Measurements from ENCODE around the gene P2RY8. TPM values are rescaled to one million over a fixed set of nuclear protein-coding genes. Genes with fewer than 3 reads are reported as not detected.

The P2RY8 gene
- total RNA-seq, 1 experiment from 2014 or later, result 0.44 TPM

DNA sequence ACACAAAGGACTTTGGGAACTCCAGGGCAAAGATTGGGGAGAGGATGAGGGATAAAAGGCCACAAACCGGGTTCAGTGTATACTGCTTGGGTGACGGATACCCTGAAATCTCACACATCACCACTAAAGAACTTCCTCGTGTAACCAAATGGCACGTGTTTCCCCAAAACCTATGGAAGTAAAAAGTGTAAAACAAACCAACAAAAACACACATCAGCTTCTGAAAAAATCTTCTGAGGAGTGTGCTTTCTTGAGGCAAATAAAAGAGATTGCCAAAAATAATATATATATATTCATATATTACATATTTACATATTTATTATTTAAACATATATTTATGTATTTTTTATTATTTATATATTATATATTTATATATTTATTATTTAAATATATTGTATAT, 3.9 kb downstream of the P2RY8 start:
- no TSS peak for BruUV-seq (replicated peaks)

DNA sequence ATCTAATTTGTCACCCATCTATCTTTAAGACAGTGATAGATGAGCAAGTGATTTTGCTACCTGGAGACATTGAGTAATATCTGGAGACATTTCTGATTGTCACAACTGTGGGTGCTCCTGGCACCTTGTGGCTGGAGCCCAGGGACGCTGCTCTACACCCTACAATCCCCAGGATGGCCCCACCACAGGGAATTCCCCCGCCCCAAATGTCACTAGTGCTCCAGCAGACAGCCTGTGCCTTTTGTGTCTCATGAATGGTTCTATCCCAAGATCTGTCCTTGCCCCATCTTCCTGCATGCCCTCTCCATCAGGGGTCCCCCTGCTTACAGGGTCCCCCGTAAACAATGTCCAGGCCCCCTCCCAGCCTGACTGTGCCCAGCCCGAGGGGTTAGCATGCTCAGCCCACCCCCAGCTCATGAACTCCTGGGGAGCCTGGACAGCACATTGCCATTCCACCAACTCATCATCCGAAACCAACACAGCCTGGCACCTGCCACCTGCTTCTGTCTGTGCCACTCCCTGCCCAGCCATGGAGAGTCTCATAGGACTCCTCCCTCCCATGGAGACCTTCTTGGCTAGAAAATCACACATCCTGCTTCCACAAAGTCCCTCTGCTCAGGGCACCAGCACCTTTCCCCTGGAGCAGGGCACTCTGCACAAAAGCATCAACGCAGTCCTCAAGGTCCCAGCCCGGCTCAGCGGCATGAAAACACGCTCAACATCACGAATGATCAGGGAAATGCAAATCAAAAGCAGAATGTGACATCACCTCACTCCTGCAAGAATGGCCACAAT, 5.7 kb downstream of the P2RY8 start:
- intact Hi-C loops (cut with micrococcal nuclease), result no loop called here
- no peak for DNase-seq (ENCODE audit: low read depth, low spot score)
- BruUV-seq (replicated peaks), result no TSS peak
- H3K9me2 ChIP-seq (ENCODE audit: insufficient read depth), result no peaks in the 10 kb centered on the region
- no peaks in the 10 kb centered on the region for H3K4me1 ChIP-seq (ENCODE audit: control insufficient read depth in 1 of 2, insufficient read depth in 2 of 2, low read length in 2 of 2)
- H3K27me3 ChIP-seq (ENCODE audit: insufficient read depth, low read length), result peaks cover 8% of the 10 kb centered on the region
- no peak overlapping the region for H3K4me3 ChIP-seq (replicated peaks in 1 of 2; ENCODE audit: low read depth in 1 of 2, low read length in 2 of 2)
- TF ChIP-seq EGR1 (IDR thresholded peaks at IDR 0.05; ENCODE audit: low read depth), result no peak
- TF ChIP-seq, protein P1, sequence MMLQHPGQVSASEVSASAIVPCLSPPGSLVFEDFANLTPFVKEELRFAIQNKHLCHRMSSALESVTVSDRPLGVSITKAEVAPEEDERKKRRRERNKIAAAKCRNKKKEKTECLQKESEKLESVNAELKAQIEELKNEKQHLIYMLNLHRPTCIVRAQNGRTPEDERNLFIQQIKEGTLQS (IDR thresholded peaks at IDR 0.05), result no peak
- TF ChIP-seq FOSL1 (IDR thresholded peaks at IDR 0.05; ENCODE audit: low read depth), result no peak
- TF ChIP-seq ELF1 (IDR thresholded peaks at IDR 0.05; ENCODE audit: borderline replicate concordance, low read depth), result no peak
- no peak for TF ChIP-seq SP1 (IDR thresholded peaks at IDR 0.05; ENCODE audit: low read depth)
- no peak for TF ChIP-seq SRF (IDR thresholded peaks at IDR 0.05; ENCODE audit: low read depth)
- TF ChIP-seq, protein P2, sequence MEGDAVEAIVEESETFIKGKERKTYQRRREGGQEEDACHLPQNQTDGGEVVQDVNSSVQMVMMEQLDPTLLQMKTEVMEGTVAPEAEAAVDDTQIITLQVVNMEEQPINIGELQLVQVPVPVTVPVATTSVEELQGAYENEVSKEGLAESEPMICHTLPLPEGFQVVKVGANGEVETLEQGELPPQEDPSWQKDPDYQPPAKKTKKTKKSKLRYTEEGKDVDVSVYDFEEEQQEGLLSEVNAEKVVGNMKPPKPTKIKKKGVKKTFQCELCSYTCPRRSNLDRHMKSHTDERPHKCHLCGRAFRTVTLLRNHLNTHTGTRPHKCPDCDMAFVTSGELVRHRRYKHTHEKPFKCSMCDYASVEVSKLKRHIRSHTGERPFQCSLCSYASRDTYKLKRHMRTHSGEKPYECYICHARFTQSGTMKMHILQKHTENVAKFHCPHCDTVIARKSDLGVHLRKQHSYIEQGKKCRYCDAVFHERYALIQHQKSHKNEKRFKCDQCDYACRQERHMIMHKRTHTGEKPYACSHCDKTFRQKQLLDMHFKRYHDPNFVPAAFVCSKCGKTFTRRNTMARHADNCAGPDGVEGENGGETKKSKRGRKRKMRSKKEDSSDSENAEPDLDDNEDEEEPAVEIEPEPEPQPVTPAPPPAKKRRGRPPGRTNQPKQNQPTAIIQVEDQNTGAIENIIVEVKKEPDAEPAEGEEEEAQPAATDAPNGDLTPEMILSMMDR (IDR thresholded peaks at IDR 0.05 in 2 of 3, conservative IDR thresholded peaks at IDR 0.05 in 1 of 3; ENCODE audit: borderline replicate concordance in 1 of 3, insufficient read depth in 1 of 3, low read depth in 2 of 3, low read length in 2 of 3), result no peak
- no peak for TF ChIP-seq YY1 (IDR thresholded peaks at IDR 0.05; ENCODE audit: extremely low read depth, insufficient replicate concordance, low read depth, low read length)
- no peaks in the 10 kb centered on the region for H4K20me1 ChIP-seq (ENCODE audit: insufficient read depth)
- H3K9ac ChIP-seq (ENCODE audit: low read length), result no peak overlapping the region
- RAD21 ChIA-PET (ENCODE audit: low non-redundant PET in 1 of 2, low total read pairs in 2 of 2, uncharacterized antibody in 2 of 2, unreplicated experiment in 2 of 2), result no interaction called here
- H3K9me3 ChIP-seq (ENCODE audit: control insufficient read depth in 1 of 2, insufficient read depth in 1 of 2, low read depth in 1 of 2, low read length in 2 of 2), result no peaks in the 10 kb centered on the region
- H3K27ac ChIP-seq (ENCODE audit: low read depth, low read length), result no peak overlapping the region
- H3K4me2 ChIP-seq (ENCODE audit: low read length), result no peak overlapping the region
- H2AFZ ChIP-seq (ENCODE audit: low read depth, low read length, poor library complexity, severe bottlenecking), result no peak overlapping the region
- H3K36me3 ChIP-seq (ENCODE audit: control insufficient read depth in 1 of 2, insufficient read depth in 2 of 2, low read length in 2 of 2), result no peaks in the 10 kb centered on the region
- CTCF ChIA-PET, result no interaction called here
- H3K79me2 ChIP-seq (ENCODE audit: insufficient read depth, low read length), result no peaks in the 10 kb centered on the region
- no peak for ATAC-seq
- POLR2A ChIA-PET, result no interaction called here

More for the DNA sequence above, 3.9 kb downstream of the P2RY8 start:
- POLR2A ChIA-PET, result no interaction called here
- H3K4me2 ChIP-seq (ENCODE audit: low read length), result no peak overlapping the region
- no peak overlapping the region for H3K9ac ChIP-seq (ENCODE audit: low read length)
- no peaks in the 10 kb centered on the region for H3K36me3 ChIP-seq (ENCODE audit: control insufficient read depth in 1 of 2, insufficient read depth in 2 of 2, low read length in 2 of 2)
- no peaks in the 10 kb centered on the region for H3K79me2 ChIP-seq (ENCODE audit: insufficient read depth, low read length)
- H3K4me3 ChIP-seq (replicated peaks in 1 of 2; ENCODE audit: low read depth in 1 of 2, low read length in 2 of 2), result no peak overlapping the region
- TF ChIP-seq CBX3 (IDR thresholded peaks at IDR 0.05; ENCODE audit: low read depth), result no peak
- no peak for TF ChIP-seq ZNF274 (IDR thresholded peaks at IDR 0.05; ENCODE audit: low read depth, low read length)
- TF ChIP-seq, protein P2 (IDR thresholded peaks at IDR 0.05 in 2 of 3, conservative IDR thresholded peaks at IDR 0.05 in 1 of 3; ENCODE audit: borderline replicate concordance in 1 of 3, insufficient read depth in 1 of 3, low read depth in 2 of 3, low read length in 2 of 3), result no peak
- no peak for TF ChIP-seq YY1 (IDR thresholded peaks at IDR 0.05; ENCODE audit: extremely low read depth, insufficient replicate concordance, low read depth, low read length)
- no peak for TF ChIP-seq FOSL1 (IDR thresholded peaks at IDR 0.05; ENCODE audit: low read depth)
- no peak for TF ChIP-seq SP1 (IDR thresholded peaks at IDR 0.05; ENCODE audit: low read depth)
- TF ChIP-seq ZFX (IDR thresholded peaks at IDR 0.05), result no peak
- no peak for TF ChIP-seq TCF7L2 (IDR thresholded peaks at IDR 0.05; ENCODE audit: borderline replicate concordance, extremely low read depth, insufficient read depth, insufficient read length)
- intact Hi-C loops (cut with micrococcal nuclease), result no loop called here
- no peak for DNase-seq (ENCODE audit: low read depth, low spot score)
- RAD21 ChIA-PET (ENCODE audit: low non-redundant PET in 1 of 2, low total read pairs in 2 of 2, uncharacterized antibody in 2 of 2, unreplicated experiment in 2 of 2), result no interaction called here
- no peak overlapping the region for H2AFZ ChIP-seq (ENCODE audit: low read depth, low read length, poor library complexity, severe bottlenecking)
- no peaks in the 10 kb centered on the region for H3K4me1 ChIP-seq (ENCODE audit: control insufficient read depth in 1 of 2, insufficient read depth in 2 of 2, low read length in 2 of 2)
- H3K9me3 ChIP-seq (ENCODE audit: control insufficient read depth in 1 of 2, insufficient read depth in 1 of 2, low read depth in 1 of 2, low read length in 2 of 2), result no peaks in the 10 kb centered on the region
- ATAC-seq, result no peak
- H3K27ac ChIP-seq (ENCODE audit: low read depth, low read length), result no peak overlapping the region
- H4K20me1 ChIP-seq (ENCODE audit: insufficient read depth), result no peaks in the 10 kb centered on the region
- CTCF ChIA-PET, result no interaction called here
- peaks cover 8% of the 10 kb centered on the region for H3K27me3 ChIP-seq (ENCODE audit: insufficient read depth, low read length)
- H3K9me2 ChIP-seq (ENCODE audit: insufficient read depth), result no peaks in the 10 kb centered on the region

Measured in HCT116 (cell line).